ENCODE results near the gene CREBBP. TPM values are rescaled to one million over a fixed set of nuclear protein-coding genes. Genes with fewer than 3 reads are reported as not detected.

CREBBP gene
- total RNA-seq, 1 donor from 2014 or later: 53.0 TPM

- peaks cover 6% of the 10 kb centered on the region for H3K36me3 Mint-ChIP-seq (ENCODE audit: low read depth, unreplicated experiment)
- H3K27ac Mint-ChIP-seq (ENCODE audit: unreplicated experiment): no peak overlapping the region
- no peak for FAIRE-seq
- no peaks in the 10 kb centered on the region for H3K9me3 ChIP-seq (ENCODE audit: insufficient read depth, low read depth, low read length)
- peak overlapping the region; percentile 82 for H3K9ac ChIP-seq (ENCODE audit: low read length)
- H3K4me3 Mint-ChIP-seq (ENCODE audit: unreplicated experiment): peak overlapping the region; percentile 94
- H3K36me3 ChIP-seq (ENCODE audit: insufficient read depth, low read length): no peaks in the 10 kb centered on the region
- H3K27ac ChIP-seq (ENCODE audit: low read depth, low read length): peak overlapping the region; percentile 51
- H3K4me1 Mint-ChIP-seq (ENCODE audit: low read depth, unreplicated experiment): peaks cover 28% of the 10 kb centered on the region
- TF ChIP-seq EZH2 (IDR thresholded peaks at IDR 0.05; ENCODE audit: insufficient read depth, low read length) (no peak), CTCF (IDR thresholded peaks at IDR 0.05; ENCODE audit: insufficient read depth, low read depth, low read length) (no peak)
- H4K20me1 ChIP-seq (ENCODE audit: insufficient read depth, low read length): peaks cover 47% of the 10 kb centered on the region
- peak; percentile 25 for DNase-seq (ENCODE audit: low read depth)
- peaks cover 48% of the 10 kb centered on the region for H3K79me2 ChIP-seq (ENCODE audit: insufficient read depth, low read length)
- no peaks in the 10 kb centered on the region for H3K27me3 ChIP-seq (ENCODE audit: insufficient read depth, low read length)
- H3K4me2 ChIP-seq (ENCODE audit: low read length): peak overlapping the region; percentile 93
- H3K27me3 Mint-ChIP-seq (ENCODE audit: low read depth, unreplicated experiment): no peaks in the 10 kb centered on the region
- H3K9me3 Mint-ChIP-seq (ENCODE audit: unreplicated experiment): no peaks in the 10 kb centered on the region
- no peak overlapping the region for H2AFZ ChIP-seq (ENCODE audit: low read depth, low read length)
- peak overlapping the region; percentile 82 for H3K4me3 ChIP-seq (ENCODE audit: insufficient read depth, low read depth, low read length)
- H3K4me1 ChIP-seq (ENCODE audit: insufficient read depth, low read length): peaks cover 25% of the 10 kb centered on the region
Measured at GRCh38 chr16:3879887-3880564, 487 bp downstream of the CREBBP start.

- H3K27ac Mint-ChIP-seq (ENCODE audit: unreplicated experiment): peak overlapping the region; percentile 60
- Histone ChIP-seq H3K79me2 (ENCODE audit: insufficient read depth, low read length) (peaks cover 55% of the 10 kb centered on the region), H3K4me3 (ENCODE audit: insufficient read depth, low read depth, low read length) (peak overlapping the region; percentile 82), H3K27ac (ENCODE audit: low read depth, low read length) (peak overlapping the region; percentile 7), H3K4me2 (ENCODE audit: low read length) (peak overlapping the region; percentile 93), H3K27me3 (ENCODE audit: insufficient read depth, low read length) (no peaks in the 10 kb centered on the region), H3K9ac (ENCODE audit: low read length) (peak overlapping the region; percentile 82), H4K20me1 (ENCODE audit: insufficient read depth, low read length) (peaks cover 54% of the 10 kb centered on the region), H2AFZ (ENCODE audit: low read depth, low read length) (no peak overlapping the region), H3K4me1 (ENCODE audit: insufficient read depth, low read length) (peaks cover 25% of the 10 kb centered on the region), H3K36me3 (ENCODE audit: insufficient read depth, low read length) (no peaks in the 10 kb centered on the region), H3K9me3 (ENCODE audit: insufficient read depth, low read depth, low read length) (no peaks in the 10 kb centered on the region)
- TF ChIP-seq EZH2 (IDR thresholded peaks at IDR 0.05; ENCODE audit: insufficient read depth, low read length): no peak
- TF ChIP-seq CTCF (IDR thresholded peaks at IDR 0.05; ENCODE audit: insufficient read depth, low read depth, low read length): no peak
- peaks cover 6% of the 10 kb centered on the region for H3K36me3 Mint-ChIP-seq (ENCODE audit: low read depth, unreplicated experiment)
- FAIRE-seq: no peak
- peaks cover 33% of the 10 kb centered on the region for H3K4me1 Mint-ChIP-seq (ENCODE audit: low read depth, unreplicated experiment)
- H3K9me3 Mint-ChIP-seq (ENCODE audit: unreplicated experiment): no peaks in the 10 kb centered on the region
- no peaks in the 10 kb centered on the region for H3K27me3 Mint-ChIP-seq (ENCODE audit: low read depth, unreplicated experiment)
- peak overlapping the region; percentile 94 for H3K4me3 Mint-ChIP-seq (ENCODE audit: unreplicated experiment)
- DNase-seq (ENCODE audit: low read depth): no peak
Measured at GRCh38 chr16:3879258-3879886, 1.1 kb downstream of the CREBBP start.

GRCh38 chr16:3878610-3879009 is 1.9 kb downstream of the CREBBP start:
- Mint-ChIP-seq H3K4me3 (ENCODE audit: unreplicated experiment) (peak overlapping the region; percentile 94), H3K27ac (ENCODE audit: unreplicated experiment) (peak overlapping the region; percentile 60), H3K4me1 (ENCODE audit: low read depth, unreplicated experiment) (peaks cover 38% of the 10 kb centered on the region), H3K27me3 (ENCODE audit: low read depth, unreplicated experiment) (no peaks in the 10 kb centered on the region), H3K9me3 (ENCODE audit: unreplicated experiment) (no peaks in the 10 kb centered on the region), H3K36me3 (ENCODE audit: low read depth, unreplicated experiment) (peaks cover 6% of the 10 kb centered on the region)
- Histone ChIP-seq H3K36me3 (ENCODE audit: insufficient read depth, low read length) (no peaks in the 10 kb centered on the region), H3K4me3 (ENCODE audit: insufficient read depth, low read depth, low read length) (peak overlapping the region; percentile 82), H3K9me3 (ENCODE audit: insufficient read depth, low read depth, low read length) (no peaks in the 10 kb centered on the region), H3K27ac (ENCODE audit: low read depth, low read length) (no peak overlapping the region), H3K27me3 (ENCODE audit: insufficient read depth, low read length) (no peaks in the 10 kb centered on the region), H4K20me1 (ENCODE audit: insufficient read depth, low read length) (peaks cover 62% of the 10 kb centered on the region), H3K79me2 (ENCODE audit: insufficient read depth, low read length) (peaks cover 62% of the 10 kb centered on the region), H3K9ac (ENCODE audit: low read length) (peak overlapping the region; percentile 82), H3K4me1 (ENCODE audit: insufficient read depth, low read length) (peaks cover 25% of the 10 kb centered on the region), H3K4me2 (ENCODE audit: low read length) (peak overlapping the region; percentile 93), H2AFZ (ENCODE audit: low read depth, low read length) (no peak overlapping the region)
- DNase-seq (ENCODE audit: low read depth) (no peak), FAIRE-seq (no peak)
- TF ChIP-seq EZH2 (IDR thresholded peaks at IDR 0.05; ENCODE audit: insufficient read depth, low read length) (no peak), CTCF (IDR thresholded peaks at IDR 0.05; ENCODE audit: insufficient read depth, low read depth, low read length) (no peak)

All from astrocyte (in vitro differentiated cells and primary cell).